ENCODE measurements around the gene NEDD4L. TPM values are rescaled to one million over a fixed set of nuclear protein-coding genes. Genes with fewer than 3 reads are reported as not detected.
A peak's percentile ranks its signal among the peaks of the same experiment; 100 is the strongest.

NEDD4L gene
- total RNA-seq, 3 donors from 2014 or later, result 161 to 309 (median 256) TPM

GRCh38 chr18:58266291-58266690 lies 222.3 kb downstream of the NEDD4L start:
- ATAC-seq, result no peak
- intact Hi-C loops (cut with DNase I, micrococcal nuclease), result no loop called here
- H3K4me1 ChIP-seq (ENCODE audit: low read depth), result peaks cover 6% of the 10 kb centered on the region

GRCh38 chr18:58267493-58267892 lies 223.5 kb downstream of the NEDD4L start:
- H3K36me3 ChIP-seq (ENCODE audit: low read depth), result no peaks in the 10 kb centered on the region
- peaks cover 3% of the 10 kb centered on the region for H3K4me1 ChIP-seq (ENCODE audit: low read depth)
- H3K4me3 ChIP-seq, result no peak overlapping the region
- no peaks in the 10 kb centered on the region for H3K9me3 ChIP-seq
- TF ChIP-seq, protein P1, sequence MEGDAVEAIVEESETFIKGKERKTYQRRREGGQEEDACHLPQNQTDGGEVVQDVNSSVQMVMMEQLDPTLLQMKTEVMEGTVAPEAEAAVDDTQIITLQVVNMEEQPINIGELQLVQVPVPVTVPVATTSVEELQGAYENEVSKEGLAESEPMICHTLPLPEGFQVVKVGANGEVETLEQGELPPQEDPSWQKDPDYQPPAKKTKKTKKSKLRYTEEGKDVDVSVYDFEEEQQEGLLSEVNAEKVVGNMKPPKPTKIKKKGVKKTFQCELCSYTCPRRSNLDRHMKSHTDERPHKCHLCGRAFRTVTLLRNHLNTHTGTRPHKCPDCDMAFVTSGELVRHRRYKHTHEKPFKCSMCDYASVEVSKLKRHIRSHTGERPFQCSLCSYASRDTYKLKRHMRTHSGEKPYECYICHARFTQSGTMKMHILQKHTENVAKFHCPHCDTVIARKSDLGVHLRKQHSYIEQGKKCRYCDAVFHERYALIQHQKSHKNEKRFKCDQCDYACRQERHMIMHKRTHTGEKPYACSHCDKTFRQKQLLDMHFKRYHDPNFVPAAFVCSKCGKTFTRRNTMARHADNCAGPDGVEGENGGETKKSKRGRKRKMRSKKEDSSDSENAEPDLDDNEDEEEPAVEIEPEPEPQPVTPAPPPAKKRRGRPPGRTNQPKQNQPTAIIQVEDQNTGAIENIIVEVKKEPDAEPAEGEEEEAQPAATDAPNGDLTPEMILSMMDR (IDR thresholded peaks at IDR 0.05), result no peak
- ATAC-seq, result no peak
- intact Hi-C loops (cut with DNase I, micrococcal nuclease), result no loop called here
- DNase-seq, result no peak

More at GRCh38 chr18:58266291-58266690, 222.3 kb downstream of the NEDD4L start:
- Histone ChIP-seq H3K36me3 (ENCODE audit: low read depth) (no peaks in the 10 kb centered on the region), H3K4me3 (no peak overlapping the region), H3K9me3 (no peaks in the 10 kb centered on the region)
- TF ChIP-seq, protein P1 (IDR thresholded peaks at IDR 0.05), result no peak
- no peak for DNase-seq

DNA sequence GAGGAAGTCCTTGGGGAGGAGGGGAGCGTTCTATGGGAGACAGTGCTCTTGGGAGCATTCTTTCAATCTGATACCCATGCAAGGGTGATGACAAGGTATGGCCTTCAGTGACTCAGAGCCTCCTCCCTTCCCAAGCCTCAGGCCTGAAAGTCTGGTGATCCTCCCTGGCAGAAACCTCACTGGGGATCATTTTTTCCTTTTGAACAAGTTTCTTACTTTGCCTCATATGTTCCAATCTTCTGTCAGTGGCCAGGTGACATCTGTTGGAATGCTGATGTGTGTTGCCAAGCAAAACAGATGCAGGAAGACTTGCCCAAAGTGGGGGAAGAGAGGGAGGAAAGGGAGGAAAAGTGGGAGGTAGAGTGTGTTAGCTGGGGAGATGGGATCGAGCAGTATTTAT lies 224.8 kb downstream of the NEDD4L start:
- ATAC-seq (peak; percentile 47), DNase-seq (no peak)
- H3K36me3 ChIP-seq (ENCODE audit: low read depth), result no peaks in the 10 kb centered on the region
- no peak overlapping the region for H3K4me3 ChIP-seq
- peaks cover 3% of the 10 kb centered on the region for H3K4me1 ChIP-seq (ENCODE audit: low read depth)
- H3K9me3 ChIP-seq, result no peaks in the 10 kb centered on the region
- TF ChIP-seq, protein P1 (IDR thresholded peaks at IDR 0.05), result no peak
- intact Hi-C loops (cut with DNase I, micrococcal nuclease), result no loop called here

- intact Hi-C loops (cut with DNase I, micrococcal nuclease), result no loop called here
- no peak overlapping the region for H3K4me3 ChIP-seq
- H3K36me3 ChIP-seq (ENCODE audit: low read depth), result no peaks in the 10 kb centered on the region
- TF ChIP-seq, protein P1 (IDR thresholded peaks at IDR 0.05), result no peak
- DNase-seq (no peak), ATAC-seq (peak; percentile 15)
- H3K9me3 ChIP-seq, result no peaks in the 10 kb centered on the region
- H3K4me1 ChIP-seq (ENCODE audit: low read depth), result peaks cover 3% of the 10 kb centered on the region
These were observed 225.9 kb downstream of the NEDD4L start for GRCh38 chr18:58269931-58270330.

DNA sequence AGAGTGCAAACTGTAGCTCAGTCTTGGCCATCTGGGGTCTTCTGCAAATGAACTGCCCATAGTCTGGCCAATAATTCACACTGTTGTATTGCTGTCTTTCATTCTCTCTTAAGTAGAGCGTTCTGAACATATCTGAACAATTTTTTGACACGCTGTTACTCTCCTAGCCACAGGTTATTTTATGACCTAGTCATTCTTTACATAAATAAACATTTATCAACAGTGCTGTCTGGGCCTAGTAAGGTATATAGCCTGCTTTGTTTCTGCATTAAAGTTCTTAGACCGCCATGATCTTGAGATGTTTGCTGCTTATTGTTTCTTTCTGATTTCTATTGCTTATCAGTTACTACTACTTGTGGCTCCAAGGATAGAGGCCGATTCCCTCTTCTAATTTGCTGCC lies 226.4 kb downstream of the NEDD4L start:
- Histone ChIP-seq H3K9me3 (no peaks in the 10 kb centered on the region), H3K4me1 (ENCODE audit: low read depth) (peaks cover 3% of the 10 kb centered on the region), H3K36me3 (ENCODE audit: low read depth) (no peaks in the 10 kb centered on the region), H3K4me3 (no peak overlapping the region)
- DNase-seq, result no peak
- TF ChIP-seq, protein P1 (IDR thresholded peaks at IDR 0.05), result no peak
- no peak for ATAC-seq
- intact Hi-C loops (cut with DNase I, micrococcal nuclease), result no loop called here

DNA sequence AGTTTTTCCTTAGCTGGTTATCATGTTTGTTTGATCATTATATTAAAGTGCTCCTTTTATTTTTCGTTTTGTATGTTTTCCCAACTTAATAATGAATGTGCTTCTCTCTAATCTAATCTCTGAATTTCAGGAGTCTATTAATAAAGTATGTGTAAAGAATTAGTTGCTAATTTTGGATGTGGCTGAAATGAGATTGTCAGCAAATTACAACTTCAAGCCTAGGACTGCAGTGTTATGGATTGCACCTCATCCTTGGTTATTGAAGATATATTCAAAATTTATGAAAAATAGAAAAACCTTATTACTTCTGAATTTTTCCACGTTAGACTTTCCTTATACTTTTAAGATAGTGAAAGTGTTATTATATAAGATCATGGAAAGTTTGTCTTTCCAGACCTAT lies 227.7 kb downstream of the NEDD4L start:
- intact Hi-C loops (cut with DNase I, micrococcal nuclease), result no loop called here
- DNase-seq (no peak), ATAC-seq (no peak)
- Histone ChIP-seq H3K36me3 (ENCODE audit: low read depth) (no peaks in the 10 kb centered on the region), H3K9me3 (no peaks in the 10 kb centered on the region), H3K4me1 (ENCODE audit: low read depth) (peaks cover 8% of the 10 kb centered on the region), H3K4me3 (no peak overlapping the region)
- TF ChIP-seq, protein P1 (IDR thresholded peaks at IDR 0.05), result no peak
